Measurements from ENCODE around the gene SLC41A3. TPM values are rescaled to one million over a fixed set of nuclear protein-coding genes. Genes with fewer than 3 reads are reported as not detected.

Gene SLC41A3
- total RNA-seq, 4 donors from 2014 or later: 22.7 to 41.5 (median 29.1) TPM

DNA sequence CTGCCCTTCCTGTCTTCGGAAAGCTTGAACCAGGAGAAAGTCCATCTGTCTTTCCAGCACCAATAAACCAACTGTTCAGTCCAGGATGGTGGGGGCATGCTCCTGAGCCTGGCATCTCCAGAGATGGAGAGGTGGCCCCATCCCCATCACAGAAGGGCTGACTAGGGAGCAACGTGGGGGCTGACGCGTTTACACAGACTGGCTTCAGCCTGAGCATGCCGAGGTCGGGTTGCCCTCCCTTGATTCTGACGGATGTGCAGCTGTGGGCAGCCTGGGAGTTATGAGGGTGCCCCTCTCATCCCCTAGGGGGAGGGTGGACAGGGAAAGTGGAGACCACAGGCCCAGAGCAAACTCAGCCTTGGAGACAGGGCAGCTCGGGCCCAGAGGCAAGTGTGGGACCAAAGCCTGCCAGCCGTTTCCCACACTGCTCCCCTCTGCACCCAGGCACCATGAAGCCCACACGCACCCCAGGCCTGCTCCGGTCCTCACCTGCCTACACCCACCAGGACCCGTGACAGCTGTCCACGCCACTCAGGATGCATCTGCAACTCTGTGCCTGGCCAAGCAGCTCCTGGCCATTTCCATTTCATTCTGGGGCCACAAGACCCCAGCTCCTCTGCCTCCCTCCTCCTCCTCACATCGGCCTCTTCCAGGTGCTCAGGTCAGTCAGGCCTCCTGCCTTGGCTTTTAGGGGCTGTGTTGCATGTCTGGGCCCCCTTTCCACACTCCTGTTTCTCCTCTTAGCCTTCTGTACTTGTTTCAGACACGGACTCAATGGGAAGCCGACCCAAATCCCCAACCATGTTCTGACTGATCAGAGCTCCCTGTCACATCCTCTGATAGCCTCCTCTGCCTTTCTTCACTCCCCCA, 48.2 kb upstream of the SLC41A3 start:
- in situ Hi-C loops (cut with MboI; ENCODE audit: low pct_ligation_motif_present in 1 of 4, low pct_unique_long_range_greater_than_20kb in 1 of 4, low sequenced_read_pairs in 3 of 4): loop anchor here in 3 of 4 donors (5.0 to 25.0 kb wide), 3 partner anchors 255 to 263 kb away; partner anchors contain the start of gene CFAP100 (in 3 of the 3)
- 68 to 79% methylated on average over 9 to 16 of the region's 16 CpGs for WGBS, 2 donors (ENCODE audit: low coverage in 1 of 2)
- TF ChIP-seq EP300 (IDR thresholded peaks at IDR 0.05; ENCODE audit: low read depth) (no peak), POLR2A (IDR thresholded peaks at IDR 0.05) (no peak), POLR2AphosphoS5 (IDR thresholded peaks at IDR 0.05) (no peak)
- TF ChIP-seq, protein P1, sequence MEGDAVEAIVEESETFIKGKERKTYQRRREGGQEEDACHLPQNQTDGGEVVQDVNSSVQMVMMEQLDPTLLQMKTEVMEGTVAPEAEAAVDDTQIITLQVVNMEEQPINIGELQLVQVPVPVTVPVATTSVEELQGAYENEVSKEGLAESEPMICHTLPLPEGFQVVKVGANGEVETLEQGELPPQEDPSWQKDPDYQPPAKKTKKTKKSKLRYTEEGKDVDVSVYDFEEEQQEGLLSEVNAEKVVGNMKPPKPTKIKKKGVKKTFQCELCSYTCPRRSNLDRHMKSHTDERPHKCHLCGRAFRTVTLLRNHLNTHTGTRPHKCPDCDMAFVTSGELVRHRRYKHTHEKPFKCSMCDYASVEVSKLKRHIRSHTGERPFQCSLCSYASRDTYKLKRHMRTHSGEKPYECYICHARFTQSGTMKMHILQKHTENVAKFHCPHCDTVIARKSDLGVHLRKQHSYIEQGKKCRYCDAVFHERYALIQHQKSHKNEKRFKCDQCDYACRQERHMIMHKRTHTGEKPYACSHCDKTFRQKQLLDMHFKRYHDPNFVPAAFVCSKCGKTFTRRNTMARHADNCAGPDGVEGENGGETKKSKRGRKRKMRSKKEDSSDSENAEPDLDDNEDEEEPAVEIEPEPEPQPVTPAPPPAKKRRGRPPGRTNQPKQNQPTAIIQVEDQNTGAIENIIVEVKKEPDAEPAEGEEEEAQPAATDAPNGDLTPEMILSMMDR (IDR thresholded peaks at IDR 0.05): no peak
- Histone ChIP-seq H3K27me3 (no peaks in the 10 kb centered on the region), H3K4me1 (peaks cover 0 to 2% (median 0%) of the 10 kb centered on the region in 4 donors), H3K9me3 (no peaks in the 10 kb centered on the region), H3K27ac (no peak overlapping the region), H3K36me3 (no peaks in the 10 kb centered on the region), H3K4me3 (no peak overlapping the region)
- intact Hi-C loops (cut with DNase I; ENCODE audit: low total_unique reads): loop anchor here (5.0 kb wide), 1 partner anchor 75 kb away; no protein-coding TSS in a partner anchor
- peak; percentile 4 for DNase-seq

DNA sequence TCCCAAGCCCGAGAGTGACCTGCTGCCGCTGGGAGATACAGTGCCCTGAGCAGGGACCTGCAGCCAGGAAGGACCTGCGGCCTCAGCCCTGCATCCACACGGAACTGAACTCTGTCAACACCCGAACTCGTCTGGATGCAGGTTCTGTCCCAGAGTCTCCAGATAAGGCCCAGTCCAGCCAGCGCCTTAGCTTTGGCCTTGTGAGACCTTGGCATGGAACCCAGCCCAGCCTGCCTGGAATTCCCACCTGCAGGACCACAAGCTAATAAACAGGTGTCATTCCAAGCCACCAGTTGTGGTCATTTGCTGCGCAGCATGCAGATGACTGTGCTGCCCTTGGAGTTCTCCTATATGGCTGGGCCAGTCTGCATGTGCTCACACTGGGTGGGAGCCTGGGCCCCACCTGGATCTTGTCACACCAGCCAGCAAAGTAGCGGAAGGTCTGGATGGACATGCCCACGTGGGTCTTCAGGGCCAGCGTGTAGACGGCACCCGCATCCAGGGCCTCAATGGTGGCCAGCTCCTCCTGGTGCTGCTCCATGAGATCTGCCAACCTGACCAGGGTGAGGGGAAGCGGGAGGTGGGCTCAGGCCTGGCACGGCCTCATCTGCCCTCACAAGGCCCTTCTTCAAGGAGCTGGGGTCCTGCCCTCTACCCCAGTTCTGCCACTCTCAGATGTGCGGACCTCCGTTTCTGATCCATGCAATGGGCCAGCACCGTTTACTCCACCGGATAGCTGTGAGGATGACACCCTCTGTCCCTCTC, 47.2 kb upstream of the SLC41A3 start:
- in situ Hi-C loops (cut with MboI; ENCODE audit: low pct_ligation_motif_present in 1 of 4, low pct_unique_long_range_greater_than_20kb in 1 of 4, low sequenced_read_pairs in 3 of 4) (loop anchor here in 3 of 4 donors (5.0 to 25.0 kb wide), 3 partner anchors 256 to 264 kb away; partner anchors contain the start of gene CFAP100 (in 3 of the 3)), intact Hi-C loops (cut with DNase I; ENCODE audit: low total_unique reads) (loop anchor here (5.0 kb wide), 1 partner anchor 76 kb away; no protein-coding TSS in a partner anchor)
- Histone ChIP-seq H3K9me3 (no peaks in the 10 kb centered on the region), H3K27me3 (no peaks in the 10 kb centered on the region), H3K4me1 (peaks cover 0 to 2% (median 0%) of the 10 kb centered on the region in 4 donors), H3K4me3 (no peak overlapping the region), H3K36me3 (no peaks in the 10 kb centered on the region), H3K27ac (no peak overlapping the region)
- WGBS, 2 donors (ENCODE audit: low coverage in 1 of 2): 76 to 88% methylated on average over 4 to 16 of the region's 19 CpGs
- DNase-seq: peak; percentile 5
- no peak for TF ChIP-seq POLR2A (IDR thresholded peaks at IDR 0.05)

DNA sequence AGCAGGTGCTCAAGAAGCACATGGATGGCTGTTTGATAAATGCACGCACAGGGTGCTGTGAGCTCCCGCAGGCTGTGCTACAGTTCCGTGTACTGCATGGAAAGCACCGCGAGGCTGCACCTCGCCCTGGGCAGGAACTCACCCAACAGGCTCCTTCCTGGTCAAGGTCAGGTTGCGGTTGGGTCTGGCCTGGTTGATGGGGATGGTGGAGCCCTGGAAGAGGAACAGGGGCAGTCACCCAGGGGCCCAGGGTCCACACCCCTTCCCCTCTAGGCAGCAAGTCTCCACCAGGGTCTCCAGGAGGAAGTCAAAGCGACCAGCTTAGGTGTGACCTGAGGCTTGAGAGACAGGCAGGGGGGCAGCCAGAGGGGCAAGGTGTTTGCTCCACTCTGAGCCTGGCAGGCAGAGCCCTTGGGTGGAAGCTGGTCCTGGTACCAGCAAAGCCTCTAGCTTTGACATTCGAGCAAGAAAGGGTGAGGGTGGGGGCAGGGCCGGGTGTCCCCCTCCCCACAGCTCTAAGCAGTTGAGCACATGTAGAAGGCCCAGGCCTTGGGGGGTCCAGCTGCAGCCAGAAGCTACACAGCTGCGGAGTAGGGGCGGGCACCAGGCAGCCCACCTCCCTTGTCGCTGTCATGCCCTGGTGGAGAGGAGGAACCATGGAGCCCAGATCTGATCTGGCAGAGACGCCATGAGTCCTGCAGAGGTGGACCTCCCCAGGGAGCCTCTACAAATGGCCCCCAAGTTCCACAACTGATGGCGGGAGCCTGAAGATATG, 46.3 kb upstream of the SLC41A3 start:
- Histone ChIP-seq H3K36me3 (no peaks in the 10 kb centered on the region), H3K27ac (no peak overlapping the region), H3K4me1 (peaks cover 0 to 2% (median 0%) of the 10 kb centered on the region in 4 donors), H3K9me3 (no peaks in the 10 kb centered on the region), H3K4me3 (no peak overlapping the region), H3K27me3 (no peaks in the 10 kb centered on the region)
- in situ Hi-C loops (cut with MboI; ENCODE audit: low pct_ligation_motif_present in 1 of 4, low pct_unique_long_range_greater_than_20kb in 1 of 4, low sequenced_read_pairs in 3 of 4) (loop anchor here in 3 of 4 donors (5.0 to 25.0 kb wide), 3 partner anchors 257 to 265 kb away; partner anchors contain the start of gene CFAP100 (in 3 of the 3)), intact Hi-C loops (cut with DNase I; ENCODE audit: low total_unique reads) (loop anchor here (5.0 kb wide), 1 partner anchor 77 kb away; no protein-coding TSS in a partner anchor)
- peak; percentile 13 for DNase-seq
- TF ChIP-seq EP300 (IDR thresholded peaks at IDR 0.05; ENCODE audit: low read depth): no peak
- no peak for TF ChIP-seq POLR2A (IDR thresholded peaks at IDR 0.05)
- TF ChIP-seq, protein P1 (IDR thresholded peaks at IDR 0.05): no peak
- TF ChIP-seq POLR2AphosphoS5 (IDR thresholded peaks at IDR 0.05): no peak
- WGBS, 2 donors (ENCODE audit: low coverage in 1 of 2): 49% methylated on average over 10 of the region's 15 CpGs; no CpG with 5 or more reads in 1 of the 2 donors

DNA sequence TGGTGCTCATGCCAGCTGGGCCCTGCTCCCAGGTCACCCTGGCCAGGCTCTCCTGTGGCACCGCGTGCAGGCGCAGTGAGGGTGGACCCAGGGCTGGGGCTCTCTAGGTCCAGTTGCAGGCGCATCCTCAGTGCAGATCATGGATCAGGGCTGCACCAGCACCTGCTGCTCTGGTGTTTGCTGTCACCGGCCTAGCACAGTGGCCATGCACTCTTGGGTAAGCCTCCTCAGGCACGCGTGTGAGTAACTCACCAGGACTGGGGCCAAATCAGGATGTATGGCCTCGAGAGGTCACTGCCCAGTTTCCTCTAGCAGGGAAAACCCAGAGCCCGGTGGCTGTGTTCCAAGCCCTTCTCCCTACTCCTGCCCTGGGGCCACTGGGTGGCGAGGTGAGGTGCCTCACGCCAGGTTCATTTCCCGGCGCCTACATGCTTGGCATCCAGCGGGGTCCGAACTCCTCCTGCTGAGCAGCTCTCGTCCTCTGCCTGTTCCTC, 45.5 kb upstream of the SLC41A3 start:
- Histone ChIP-seq H3K27me3 (no peaks in the 10 kb centered on the region), H3K9me3 (no peaks in the 10 kb centered on the region), H3K4me3 (no peak overlapping the region), H3K36me3 (no peaks in the 10 kb centered on the region), H3K27ac (no peak overlapping the region), H3K4me1 (peaks cover 0 to 2% (median 0%) of the 10 kb centered on the region in 4 donors)
- intact Hi-C loops (cut with DNase I; ENCODE audit: low total_unique reads): no loop called here
- peak; percentile 6 for DNase-seq
- TF ChIP-seq EP300 (IDR thresholded peaks at IDR 0.05; ENCODE audit: low read depth) (no peak), POLR2A (IDR thresholded peaks at IDR 0.05) (no peak), POLR2AphosphoS5 (IDR thresholded peaks at IDR 0.05) (no peak)
- TF ChIP-seq, protein P1 (IDR thresholded peaks at IDR 0.05): no peak
- in situ Hi-C loops (cut with MboI; ENCODE audit: low pct_ligation_motif_present in 1 of 4, low pct_unique_long_range_greater_than_20kb in 1 of 4, low sequenced_read_pairs in 3 of 4): loop anchor here in 1 of 4 donors (25.0 kb wide), 1 partner anchor 258 kb away; the partner anchor contains the start of gene CFAP100
- WGBS, 2 donors (ENCODE audit: low coverage in 1 of 2): 73 to 80% methylated on average over 1 to 15 of the region's 16 CpGs

All from transverse colon (tissue), 4 donors.